Skin of body (tissue), 2 donors: ENCODE data around the gene RRAD. TPM values are rescaled to one million over a fixed set of nuclear protein-coding genes. Genes with fewer than 3 reads are reported as not detected.
"Not testable (repeated sequence)": the region's sequence is repeated elsewhere in the genome, so short reads cannot be mapped to it uniquely, and the experiment has no call there.

Experiments used
- DNase-seq: peaks from one replicate; lab custom pipeline; 2025; lab: John Stamatoyannopoulos, UW
- total RNA-seq: library from RNA; depleted of rRNA; stranded (reverse); fragments of >200 nt; gene quantifications from one replicate; pipeline ENCODE4 v1.2.3, GENCODE V29; 2014

Gene RRAD
- total RNA-seq, 1 donor from 2014 or later = 2.8 TPM

DNA sequence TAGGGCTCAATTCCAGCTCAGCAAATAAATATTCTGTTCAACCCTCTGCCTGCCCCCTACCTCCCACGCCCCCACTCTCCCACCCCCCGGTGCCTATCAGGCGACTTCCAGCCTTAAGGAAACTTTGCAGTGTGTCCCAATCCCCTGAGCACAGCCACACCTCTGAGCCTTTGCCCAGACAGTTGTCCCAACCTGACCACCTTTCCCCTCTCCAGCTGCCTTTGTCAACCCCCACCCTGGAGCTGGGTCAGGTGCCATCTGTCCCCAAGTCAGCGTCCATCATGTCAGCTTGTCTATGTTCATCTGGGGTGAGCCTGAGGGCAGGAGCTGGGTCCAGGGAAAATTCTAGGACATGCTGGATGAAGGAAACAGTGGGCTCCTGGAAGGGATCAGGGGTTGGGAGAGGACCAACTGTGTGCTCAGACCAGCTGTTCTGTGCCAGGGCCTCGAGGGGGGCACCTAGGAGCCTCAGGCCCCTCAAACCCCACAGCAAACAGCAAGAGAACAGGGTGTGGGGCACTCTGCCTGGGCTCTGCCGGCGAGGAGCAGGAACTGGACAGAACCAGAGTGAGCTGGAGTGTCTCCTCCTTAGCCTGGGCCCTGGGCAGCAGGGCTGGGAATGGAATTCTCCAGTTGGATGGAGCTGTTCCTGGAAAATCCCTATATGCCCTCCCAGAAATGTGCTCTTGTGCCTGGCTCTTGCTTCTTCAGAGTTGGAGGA lies 24.5 kb downstream of the RRAD start:
- no peak for DNase-seq

DNA sequence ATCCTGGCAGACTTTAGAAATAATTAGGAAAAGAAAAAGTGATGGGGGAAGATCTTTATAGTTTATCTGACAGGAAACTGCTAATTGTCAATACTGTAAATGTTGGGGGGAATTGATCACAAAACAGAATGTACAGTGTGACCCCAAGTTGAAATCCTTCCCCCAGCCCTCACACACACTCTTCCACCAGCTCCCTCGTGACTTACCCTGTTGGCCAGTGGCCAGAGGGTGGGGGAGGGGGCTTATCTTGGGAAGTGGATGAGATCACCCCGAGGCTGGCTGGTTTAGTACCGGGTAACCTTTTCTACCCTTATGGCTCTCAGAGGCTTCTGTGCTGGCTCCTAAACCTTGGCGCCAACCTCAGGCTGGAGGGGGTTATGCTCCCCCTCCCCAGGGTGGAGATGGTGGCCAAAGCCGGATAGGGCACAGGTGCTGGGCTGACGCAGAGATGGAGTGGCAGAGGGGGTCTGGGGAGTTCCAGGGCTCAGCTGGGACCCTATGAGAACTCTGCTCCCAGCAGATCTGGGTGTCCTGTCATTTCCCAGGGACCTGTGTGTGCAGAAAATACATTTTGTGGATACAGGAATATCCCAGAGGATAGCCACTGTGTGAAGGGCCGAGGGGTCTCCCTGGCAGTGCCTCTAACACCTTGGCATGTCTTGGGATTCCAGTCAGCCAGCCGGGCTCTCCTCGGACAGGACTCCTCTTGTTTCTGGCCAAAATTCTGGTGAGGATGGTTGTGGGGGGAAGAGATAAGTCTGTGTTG lies 25.2 kb downstream of the RRAD start:
- DNase-seq = peak; percentile 2

DNA sequence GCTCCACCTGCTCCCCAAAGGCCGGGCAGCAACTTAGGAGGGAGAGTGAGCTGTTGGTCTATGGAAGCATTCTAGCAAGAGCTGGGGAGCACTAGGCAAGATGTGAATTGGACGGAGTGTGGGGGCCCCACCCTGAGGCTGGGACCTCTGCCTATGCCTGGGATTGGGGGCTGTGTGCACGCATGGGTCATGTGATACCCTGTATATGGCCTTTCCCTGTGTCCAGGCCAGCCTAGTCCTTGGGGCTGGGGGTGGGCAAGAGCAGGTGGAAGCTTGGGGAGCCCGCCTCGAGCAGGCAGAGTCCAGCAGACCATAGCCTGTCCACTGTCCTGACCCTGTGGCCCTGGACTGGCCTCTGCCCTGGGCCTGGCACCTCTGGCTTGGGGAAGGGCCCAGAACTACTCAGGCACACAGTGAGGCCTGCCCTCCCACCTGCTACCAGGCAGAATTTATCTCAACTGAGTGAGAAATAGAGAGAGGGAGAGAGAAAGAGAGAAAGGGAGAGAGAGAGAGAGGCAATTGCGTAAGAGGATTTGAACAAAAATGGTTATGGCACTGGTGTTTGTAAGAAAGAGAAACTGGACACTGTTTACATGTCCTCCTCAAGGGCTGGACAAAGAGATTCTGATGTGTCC lies 25.9 kb downstream of the RRAD start:
- DNase-seq = no peak

DNA sequence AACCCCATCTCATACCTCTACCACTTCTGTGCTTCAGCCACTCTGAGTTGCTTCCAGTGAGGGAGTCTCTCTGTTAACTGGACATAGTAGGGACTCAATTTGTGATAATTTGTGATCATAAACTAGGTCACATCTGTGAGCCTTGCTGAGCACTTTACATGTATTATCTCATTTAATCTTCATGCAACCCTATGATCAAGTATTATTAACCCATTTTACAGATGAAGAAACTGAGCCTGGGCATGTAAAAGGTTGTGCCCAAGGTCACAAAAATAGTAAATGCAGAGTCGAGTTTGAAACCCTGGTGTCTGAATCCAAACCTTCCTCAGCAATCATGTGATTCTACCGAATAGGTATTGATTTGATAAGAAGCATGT lies 26.4 kb downstream of the RRAD start:
- DNase-seq = no peak

DNA sequence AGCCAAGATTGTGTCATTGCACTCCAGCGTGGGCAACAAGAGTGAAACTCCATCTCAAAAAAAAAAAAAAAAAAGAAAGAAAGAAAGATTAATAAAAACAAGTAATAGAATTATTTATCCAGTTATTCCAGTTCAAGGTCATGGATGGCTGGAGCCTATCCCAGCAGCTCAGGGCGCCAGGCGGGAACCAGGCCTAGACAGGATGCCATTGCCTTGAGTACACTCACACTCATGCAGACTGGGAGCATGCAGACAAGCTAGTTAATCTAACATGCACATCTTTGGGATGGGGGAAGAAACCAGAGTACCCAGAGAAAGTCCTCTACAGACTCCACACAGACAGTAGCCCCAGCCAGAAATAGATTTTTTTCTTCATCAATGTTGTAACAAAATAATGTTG lies 27.1 kb downstream of the RRAD start:
- DNase-seq = no peak

DNA sequence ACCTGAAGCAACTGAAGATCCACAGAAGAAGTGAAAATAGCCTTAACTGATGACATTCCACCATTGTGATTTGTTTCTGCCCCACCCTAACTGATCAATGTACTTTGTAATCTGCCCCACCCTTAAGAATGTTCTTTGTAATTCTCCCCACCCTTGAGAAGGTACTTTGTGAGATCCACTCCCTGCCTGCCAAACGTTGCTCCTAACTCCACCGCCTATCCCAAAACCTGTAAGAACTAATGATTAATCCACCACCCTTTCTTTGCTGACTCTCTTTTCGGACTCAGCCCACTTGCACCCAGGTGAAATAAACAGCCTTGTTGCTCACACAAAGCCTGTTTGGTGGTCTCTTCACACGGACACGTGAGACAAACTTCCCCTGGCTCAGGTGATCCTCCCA lies 28.7 kb downstream of the RRAD start:
- not testable (repeated sequence) for DNase-seq

DNA sequence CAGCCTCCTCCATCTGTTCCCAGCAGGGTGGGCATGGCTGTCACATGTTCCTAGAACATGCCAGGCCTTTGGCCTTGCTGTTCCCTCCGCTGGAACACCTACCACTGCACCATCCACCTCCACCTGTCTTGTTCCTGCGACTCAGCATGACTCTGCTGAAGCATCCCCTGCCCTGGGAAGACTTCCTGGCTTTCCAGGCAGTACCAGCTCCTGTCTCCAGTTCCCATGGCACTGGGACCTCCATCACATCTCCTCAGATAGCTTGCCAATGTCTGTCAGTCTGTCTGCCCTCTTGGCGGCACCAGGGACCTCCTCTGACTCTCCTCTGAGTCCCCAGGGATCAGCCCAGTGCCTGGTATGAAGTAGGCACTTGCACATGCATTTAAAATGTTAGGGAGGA lies 29.3 kb downstream of the RRAD start:
- no peak for DNase-seq

GRCh38 chr16:66895689-66895979 lies 29.7 kb downstream of the RRAD start:
- no peak for DNase-seq

- peak; percentile 22 for DNase-seq
Observed at GRCh38 chr16:66894948-66895688, 30.2 kb downstream of the RRAD start.

DNA sequence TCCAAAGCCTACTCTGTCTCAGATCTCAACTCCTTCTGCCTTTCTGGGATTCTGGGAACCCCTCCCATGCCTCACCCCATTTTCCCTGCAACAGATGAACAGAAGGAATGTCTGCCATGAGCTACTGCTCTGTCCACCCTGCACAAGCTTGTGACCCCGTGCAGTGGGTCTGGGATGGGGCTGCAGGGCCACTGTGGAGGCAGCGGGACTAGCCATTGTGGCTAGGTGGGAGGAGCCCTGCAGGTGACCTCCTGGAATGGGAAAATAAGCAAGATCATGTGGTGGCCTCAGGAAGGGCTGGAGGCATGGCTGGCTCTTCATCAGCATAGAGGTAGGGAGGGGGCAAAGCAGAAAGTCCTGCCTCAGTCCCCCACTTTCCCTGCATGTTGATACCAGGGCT lies 31.3 kb downstream of the RRAD start:
- no peak for DNase-seq

DNA sequence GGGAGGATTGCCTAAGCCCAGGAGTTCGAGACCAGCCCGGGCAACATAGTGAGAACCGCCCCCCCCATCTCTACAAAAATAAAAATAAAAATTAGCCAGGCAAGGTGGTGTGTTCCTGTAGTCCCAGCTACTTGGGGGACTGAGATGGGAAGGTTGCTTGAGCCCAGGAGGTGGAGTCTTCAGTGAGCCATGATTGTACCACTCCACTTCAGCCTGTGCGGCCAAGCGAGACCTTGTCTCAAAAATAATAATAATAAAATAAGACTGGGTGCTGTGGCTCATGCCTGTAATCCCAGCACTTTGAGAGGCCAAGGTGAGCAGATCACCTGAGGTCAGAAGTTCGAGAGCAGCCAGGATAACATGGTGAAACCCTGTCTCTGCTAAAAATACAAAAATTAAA lies 33.5 kb downstream of the RRAD start:
- no peak for DNase-seq

DNA sequence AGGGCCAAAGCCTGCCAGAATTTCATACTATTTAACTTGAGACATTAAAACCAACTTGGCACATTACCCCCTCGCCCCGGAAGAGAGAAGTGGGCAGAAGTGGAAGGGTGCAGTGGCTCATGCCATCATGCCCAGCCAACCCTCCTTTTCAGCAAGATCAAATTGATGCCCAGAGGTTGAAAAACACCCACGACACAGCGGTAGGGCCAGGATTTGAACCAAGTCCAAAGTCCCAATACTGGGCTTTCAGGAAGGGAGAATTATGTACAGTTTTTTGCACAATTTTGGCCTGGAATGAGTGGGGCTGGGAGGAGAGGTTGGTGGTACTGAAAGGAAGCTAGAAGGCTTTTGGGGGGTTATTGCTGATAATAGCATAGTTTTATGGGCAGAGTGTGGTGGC lies 34.0 kb downstream of the RRAD start:
- no peak for DNase-seq

- DNase-seq = no peak
Observed at GRCh38 chr16:66890799-66891198, 34.5 kb downstream of the RRAD start.

GRCh38 chr16:66889622-66890021 lies 35.7 kb downstream of the RRAD start:
- DNase-seq = no peak

DNA sequence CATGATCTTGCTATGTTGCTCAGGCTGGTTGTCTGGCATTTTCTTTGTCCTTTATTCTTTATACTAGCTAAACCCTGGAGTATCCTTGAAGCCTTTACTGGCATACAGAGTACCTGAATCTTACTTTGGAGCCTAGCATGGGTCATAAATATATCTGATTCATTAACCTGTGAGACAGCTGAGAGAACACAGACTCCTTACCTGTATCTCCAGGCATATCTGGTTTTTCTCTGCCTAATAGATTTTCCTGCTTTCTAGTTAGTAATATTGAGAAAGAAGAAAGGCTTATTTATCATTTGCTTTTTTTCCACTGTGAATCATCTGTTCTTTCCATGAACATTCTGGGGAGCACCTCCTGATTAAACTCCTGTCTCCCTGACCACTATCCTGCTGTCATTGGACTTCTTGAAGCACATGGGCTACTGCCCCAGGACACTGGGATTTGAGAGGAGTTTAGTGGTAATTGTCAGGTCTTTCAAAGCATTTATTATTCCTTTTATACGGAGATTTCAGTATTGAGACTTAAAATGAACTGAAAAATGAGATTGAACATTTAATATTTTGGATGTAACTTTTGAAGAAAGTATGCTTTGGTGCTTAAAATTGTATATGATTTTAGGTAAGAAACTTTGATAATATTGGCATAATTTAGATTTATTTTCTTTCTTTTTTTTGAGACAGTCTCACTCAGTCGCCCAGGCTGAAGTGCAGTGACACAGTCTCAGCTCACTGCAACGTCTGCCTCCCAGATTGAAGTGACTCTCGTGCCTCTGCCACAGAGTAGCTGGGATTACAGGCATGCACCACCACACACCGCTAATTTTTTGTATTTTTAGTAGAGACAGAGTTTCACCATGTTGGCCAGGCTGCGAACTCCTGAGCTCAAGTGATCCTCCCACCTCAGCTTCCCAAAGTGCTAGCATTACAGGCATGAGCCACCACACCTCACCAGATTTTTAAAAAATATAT lies 36.4 kb downstream of the RRAD start:
- DNase-seq = no peak

GRCh38 chr16:66886914-66887313 lies 38.4 kb downstream of the RRAD start:
- no peak for DNase-seq

DNA sequence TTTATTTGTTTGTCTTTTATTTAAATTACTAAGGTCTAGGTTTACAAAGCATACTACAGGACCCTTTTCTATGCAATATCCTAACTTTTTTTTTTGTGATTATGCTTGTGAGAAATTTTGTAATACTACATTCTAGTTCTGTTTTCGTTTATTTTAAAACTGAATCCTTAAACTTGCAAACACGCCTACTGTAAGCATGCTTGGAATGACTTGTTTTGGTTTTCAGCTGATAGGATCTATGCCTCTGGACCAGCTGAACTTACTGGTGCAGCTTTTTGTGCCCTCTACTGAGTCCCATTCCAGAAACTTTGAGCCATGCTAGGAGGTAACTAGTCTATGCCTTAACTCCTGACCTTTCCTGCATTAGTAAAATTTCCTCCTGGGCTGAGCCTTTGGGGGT lies 39.0 kb downstream of the RRAD start:
- DNase-seq = no peak

DNA sequence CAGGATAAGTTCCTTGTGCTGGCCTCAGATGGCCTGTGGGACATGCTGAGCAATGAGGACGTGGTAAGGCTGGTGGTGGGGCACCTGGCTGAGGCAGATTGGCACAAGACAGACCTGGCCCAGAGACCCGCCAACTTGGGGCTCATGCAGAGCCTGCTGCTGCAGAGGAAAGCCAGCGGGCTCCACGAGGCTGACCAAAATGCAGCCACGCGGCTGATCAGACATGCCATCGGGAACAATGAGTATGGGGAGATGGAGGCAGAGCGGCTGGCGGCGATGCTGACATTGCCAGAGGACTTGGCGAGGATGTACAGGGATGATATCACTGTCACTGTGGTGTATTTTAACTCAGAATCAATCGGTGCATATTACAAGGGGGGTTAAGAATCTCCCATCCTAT lies 39.8 kb downstream of the RRAD start:
- no peak for DNase-seq

GRCh38 chr16:66882702-66883101 lies 42.6 kb downstream of the RRAD start:
- no peak for DNase-seq

DNA sequence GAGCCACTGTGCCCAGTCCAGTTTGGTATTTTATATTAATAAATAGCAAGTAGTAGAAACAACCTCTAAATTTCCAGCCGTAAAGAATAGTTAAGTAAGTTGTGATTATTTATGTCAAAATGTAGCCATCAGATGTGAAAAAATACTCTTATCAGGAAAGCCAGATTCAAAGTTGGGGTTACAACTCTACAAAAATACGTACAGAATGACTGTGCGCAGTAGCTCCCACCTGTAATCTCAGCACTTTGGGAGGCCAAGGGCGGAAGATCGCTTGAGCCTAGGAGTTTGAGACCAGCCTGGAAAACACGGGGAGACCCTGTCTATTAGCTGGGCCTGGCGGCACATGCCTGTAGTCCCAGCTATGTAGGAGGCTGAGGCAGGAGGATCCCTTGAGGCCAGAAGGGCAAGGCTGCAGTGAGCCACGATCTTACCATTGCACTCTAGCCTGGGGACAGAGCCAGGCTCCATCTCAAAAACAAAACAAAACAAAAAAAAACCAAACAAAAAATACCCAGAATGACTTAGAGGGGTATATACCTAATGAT lies 43.3 kb downstream of the RRAD start:
- no peak for DNase-seq

DNA sequence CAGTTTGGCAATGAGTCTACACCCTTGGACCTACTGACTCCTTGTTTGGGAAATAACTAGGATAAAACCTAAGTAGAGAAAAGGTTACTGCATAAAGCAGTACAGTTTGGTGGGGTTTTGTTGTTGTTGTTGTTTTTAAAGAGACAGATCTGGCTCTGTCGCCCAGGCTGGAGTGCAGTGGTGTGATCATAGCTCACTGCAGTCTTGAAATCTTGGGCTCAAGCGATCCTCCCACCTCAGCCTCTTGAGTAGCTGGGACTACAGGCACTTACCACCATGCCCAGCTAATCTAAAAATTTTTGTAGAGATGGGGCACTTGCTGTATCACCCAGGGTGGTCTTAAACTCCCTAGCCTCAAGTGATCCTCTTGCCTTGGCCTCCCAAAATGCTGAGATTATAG lies 43.8 kb downstream of the RRAD start:
- DNase-seq = no peak
